GM12891 (cell line): Measurements from ENCODE around the gene FGD5.

Experiments
- POLR2A ChIP-seq: IDR thresholded peaks from 2 replicates; pipeline ENCODE4 v1.6.1; 2011; ENCODE audit warnings: low read depth, low read length, control low read depth
- POLR2AphosphoS5 ChIP-seq: IDR thresholded peaks from 2 replicates; pipeline ENCODE4 v1.6.1; 2011; ENCODE audit warnings: low read depth, low read length, control low read depth
- POU2F2 ChIP-seq: IDR thresholded peaks from 2 replicates; pipeline ENCODE4 v1.6.1; 2011; ENCODE audit warnings: low read depth, mild to moderate bottlenecking, control low read depth, low read length, moderate library complexity
- SPI1 ChIP-seq: IDR thresholded peaks from 2 replicates; pipeline ENCODE4 v1.6.1; 2011; ENCODE audit warnings: low read depth, low read length, control low read depth
- TAF1 ChIP-seq: IDR thresholded peaks from 2 replicates; pipeline ENCODE4 v1.6.1; 2011; ENCODE audit warnings: low read depth, low read length, control low read depth

GRCh38 chr3:14831916-14832450, 13.2 kb downstream of the FGD5 start:
- no peak for TF ChIP-seq POLR2AphosphoS5
- TF ChIP-seq POLR2A = no peak
- no peak for TF ChIP-seq TAF1
- TF ChIP-seq SPI1 = no peak
- TF ChIP-seq POU2F2 = no peak
